IPS DF 4.7 (cell line): ENCODE data around the gene PTOV1.

ENCODE experiments used
- DNase-seq: peaks from one replicate; pipeline ENCODE4 v3.0.0-alpha.2; 2013; ENCODE audit warnings: low spot score; ENCODE audit errors: extremely low read depth

Gene PTOV1

GRCh38 chr19:49843265-49843664 lies 7.7 kb upstream of the PTOV1 start:
- no peak for DNase-seq

- no peak for DNase-seq
These were observed 6.5 kb upstream of the PTOV1 start for GRCh38 chr19:49844138-49845095.

GRCh38 chr19:49845414-49845813 lies 5.5 kb upstream of the PTOV1 start:
- DNase-seq: no peak

GRCh38 chr19:49846408-49846807 lies 4.6 kb upstream of the PTOV1 start:
- DNase-seq: no peak

GRCh38 chr19:49847731-49848696 lies 2.9 kb upstream of the PTOV1 start:
- DNase-seq: no peak

- no peak for DNase-seq
These were observed 2.0 kb upstream of the PTOV1 start for GRCh38 chr19:49848938-49849337.

- DNase-seq: no peak
These were observed 1.3 kb upstream of the PTOV1 start for GRCh38 chr19:49849433-49850220.

GRCh38 chr19:49850221-49850486 lies 805 bp upstream of the PTOV1 start:
- no peak for DNase-seq

GRCh38 chr19:49851456-49852259 lies 699 bp downstream of the PTOV1 start:
- no peak for DNase-seq

GRCh38 chr19:49852631-49853126 lies 1.7 kb downstream of the PTOV1 start:
- no peak for DNase-seq

GRCh38 chr19:49853852-49854377 lies 3.0 kb downstream of the PTOV1 start:
- no peak for DNase-seq

GRCh38 chr19:49854378-49855263 lies 3.7 kb downstream of the PTOV1 start:
- no peak for DNase-seq

GRCh38 chr19:49855277-49855675 lies 4.3 kb downstream of the PTOV1 start:
- no peak for DNase-seq

- DNase-seq: no peak
These were observed 5.0 kb downstream of the PTOV1 start for GRCh38 chr19:49855676-49856573.

GRCh38 chr19:49856574-49857021 lies 5.6 kb downstream of the PTOV1 start:
- no peak for DNase-seq

GRCh38 chr19:49857061-49857837 lies 6.3 kb downstream of the PTOV1 start:
- DNase-seq: no peak

GRCh38 chr19:49857838-49858087 lies 6.8 kb downstream of the PTOV1 start:
- DNase-seq: no peak
